GM12872 (cell line): ENCODE results near the gene ELMO1.

Source experiments
- TF ChIP-seq, protein P1 (sequence below): IDR thresholded peaks from 3 replicates; pipeline ENCODE4 v1.5.1; 2011; ENCODE audit warnings: low read depth, mild to moderate bottlenecking, low read length, moderate library complexity; ENCODE audit not compliant: insufficient read depth

Gene ELMO1

DNA sequence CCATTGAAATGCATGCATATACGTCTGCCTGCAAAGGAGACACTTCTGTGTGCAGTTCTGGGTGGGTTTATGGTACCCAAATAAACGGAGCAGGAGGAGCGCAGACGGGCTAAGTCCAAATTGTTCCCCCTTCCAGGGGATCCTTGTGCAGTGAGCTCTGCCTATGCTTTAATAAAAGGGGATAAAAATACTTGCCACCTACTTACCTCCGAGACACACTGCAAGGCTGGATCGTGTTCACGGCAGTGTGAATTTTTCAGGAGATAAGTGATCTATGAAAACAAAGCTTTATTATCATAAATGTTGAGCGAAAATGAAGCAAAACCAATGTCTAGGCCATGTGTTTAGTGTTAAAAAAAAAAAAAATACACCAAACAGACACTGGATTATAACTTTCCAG is 415.5 kb downstream of the ELMO1 start:
- TF ChIP-seq, protein P1, sequence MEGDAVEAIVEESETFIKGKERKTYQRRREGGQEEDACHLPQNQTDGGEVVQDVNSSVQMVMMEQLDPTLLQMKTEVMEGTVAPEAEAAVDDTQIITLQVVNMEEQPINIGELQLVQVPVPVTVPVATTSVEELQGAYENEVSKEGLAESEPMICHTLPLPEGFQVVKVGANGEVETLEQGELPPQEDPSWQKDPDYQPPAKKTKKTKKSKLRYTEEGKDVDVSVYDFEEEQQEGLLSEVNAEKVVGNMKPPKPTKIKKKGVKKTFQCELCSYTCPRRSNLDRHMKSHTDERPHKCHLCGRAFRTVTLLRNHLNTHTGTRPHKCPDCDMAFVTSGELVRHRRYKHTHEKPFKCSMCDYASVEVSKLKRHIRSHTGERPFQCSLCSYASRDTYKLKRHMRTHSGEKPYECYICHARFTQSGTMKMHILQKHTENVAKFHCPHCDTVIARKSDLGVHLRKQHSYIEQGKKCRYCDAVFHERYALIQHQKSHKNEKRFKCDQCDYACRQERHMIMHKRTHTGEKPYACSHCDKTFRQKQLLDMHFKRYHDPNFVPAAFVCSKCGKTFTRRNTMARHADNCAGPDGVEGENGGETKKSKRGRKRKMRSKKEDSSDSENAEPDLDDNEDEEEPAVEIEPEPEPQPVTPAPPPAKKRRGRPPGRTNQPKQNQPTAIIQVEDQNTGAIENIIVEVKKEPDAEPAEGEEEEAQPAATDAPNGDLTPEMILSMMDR: no peak

DNA sequence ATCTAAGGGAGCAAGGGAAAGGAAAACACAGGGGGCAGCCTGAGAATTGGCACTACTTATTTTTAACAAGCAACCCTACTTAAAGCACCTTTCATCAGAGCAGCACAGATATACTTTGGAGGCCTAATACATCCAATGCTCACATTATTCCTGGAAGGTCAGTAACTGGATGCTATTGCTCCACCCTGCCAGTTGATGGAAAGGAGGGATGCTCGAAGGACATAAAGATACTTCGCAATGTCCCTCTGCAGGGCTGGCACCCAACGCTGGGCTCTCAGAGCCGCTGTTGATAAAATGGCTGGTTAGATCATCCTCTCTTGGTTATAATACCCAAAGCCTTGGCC is 416.4 kb downstream of the ELMO1 start:
- TF ChIP-seq, protein P1: no peak

DNA sequence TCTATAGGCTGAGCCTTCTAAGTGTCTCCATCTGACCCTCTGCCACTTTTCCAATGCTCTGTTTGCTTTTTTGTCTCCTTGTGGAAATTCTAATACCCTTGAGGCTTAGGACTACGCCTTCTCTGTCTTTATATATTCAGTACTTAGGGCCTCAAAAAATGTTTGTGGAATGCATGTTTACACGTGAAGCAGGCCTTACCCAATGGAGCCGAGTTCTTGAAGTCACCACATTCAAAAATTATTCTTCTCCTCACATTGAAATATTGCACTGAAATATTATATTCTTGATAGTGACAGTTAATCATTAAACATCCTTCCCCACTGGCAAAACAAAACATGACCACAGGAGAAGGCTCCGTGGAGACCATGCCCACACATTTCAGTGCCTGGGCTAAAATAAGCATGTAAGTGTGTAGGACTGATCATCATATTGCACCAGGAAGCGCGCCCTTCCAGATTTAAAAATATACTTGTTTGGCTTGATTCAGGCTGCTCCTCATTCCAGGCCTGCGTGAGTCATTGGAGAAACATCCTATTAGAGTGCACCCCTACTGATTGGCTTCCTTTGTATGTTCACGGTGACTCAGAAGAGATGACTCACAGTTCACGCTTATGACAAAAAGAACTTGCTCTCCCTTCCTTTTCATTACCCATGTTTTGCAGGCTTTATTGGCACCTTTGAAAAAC is 416.9 kb downstream of the ELMO1 start:
- TF ChIP-seq, protein P1: no peak

DNA sequence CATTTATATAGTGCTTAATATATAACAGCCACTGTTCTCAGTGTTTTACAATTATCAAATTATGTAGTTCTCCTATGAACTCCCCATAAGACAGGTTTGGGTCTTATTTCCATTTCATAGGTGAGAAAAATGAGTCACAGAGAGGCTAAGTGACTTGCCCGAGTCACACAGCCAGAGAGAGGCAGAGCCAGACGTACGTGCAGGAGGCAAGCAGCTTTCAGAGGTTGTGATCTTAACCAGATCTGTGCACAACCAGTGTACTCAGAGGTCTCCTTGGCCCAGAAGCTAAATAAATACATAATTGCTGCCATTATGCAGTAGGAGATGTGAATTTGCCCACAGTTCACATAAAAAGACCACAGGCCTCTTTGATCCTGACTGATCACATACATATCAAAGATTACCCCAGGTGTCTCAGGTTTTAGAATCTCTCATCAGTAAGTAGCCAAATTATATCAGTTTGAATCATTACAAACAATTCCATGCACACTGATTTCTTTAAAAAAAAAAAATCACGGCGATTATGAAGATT is 419.7 kb downstream of the ELMO1 start:
- TF ChIP-seq, protein P1: no peak

DNA sequence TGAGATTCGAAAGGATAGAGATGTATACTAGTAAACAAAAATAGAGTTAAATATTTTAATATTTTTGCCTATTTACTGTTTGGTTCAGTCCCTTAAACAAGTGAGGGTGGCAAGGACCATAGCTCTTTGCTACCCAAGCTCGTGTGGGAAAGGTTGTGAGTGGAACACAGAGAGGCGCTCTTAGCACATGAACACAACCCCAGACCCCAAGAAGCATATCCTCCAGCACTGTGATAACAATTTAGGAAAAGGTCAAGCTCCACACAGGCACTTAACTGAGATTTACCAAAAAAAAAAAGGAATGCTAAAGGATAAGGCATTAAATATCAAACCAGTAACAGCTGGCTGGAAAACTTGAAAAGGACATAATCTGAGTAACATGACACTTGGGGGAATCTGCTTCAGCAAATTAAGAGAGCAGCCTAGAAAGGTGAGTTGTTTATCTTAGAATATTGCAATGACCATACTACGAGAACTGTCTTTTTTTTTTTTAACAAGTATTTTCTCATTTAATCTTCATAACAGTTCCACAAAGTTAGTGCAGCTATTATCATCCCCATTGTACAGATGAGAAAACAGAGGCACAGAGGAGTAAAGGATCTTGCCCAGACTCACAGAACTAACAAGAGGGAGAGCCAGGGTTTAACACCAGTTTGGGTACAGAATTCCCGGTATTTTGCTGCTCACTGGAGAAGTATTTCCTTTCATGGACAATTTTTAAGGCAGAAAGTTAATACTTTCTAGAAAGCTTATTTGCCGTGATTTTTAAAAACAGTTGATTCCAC is 420.9 kb downstream of the ELMO1 start:
- TF ChIP-seq, protein P1: no peak

DNA sequence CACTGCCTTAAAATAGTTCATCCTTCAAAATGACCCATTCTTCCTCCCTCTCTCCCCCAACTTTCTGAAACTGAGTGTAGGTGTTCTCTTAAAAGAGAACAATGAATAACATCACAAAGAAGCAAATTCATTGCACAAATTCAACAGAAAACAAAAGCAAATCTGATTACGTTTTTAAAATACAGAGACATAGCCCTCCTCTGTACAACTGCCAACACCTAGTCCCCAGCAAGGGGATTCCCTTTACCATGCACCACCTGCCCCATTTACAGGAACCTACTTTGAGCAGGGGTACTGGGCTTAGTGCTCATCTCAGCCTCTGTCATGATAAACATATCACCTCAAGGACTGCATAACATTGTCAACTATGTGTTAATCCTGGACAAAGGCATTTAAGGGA is 421.6 kb downstream of the ELMO1 start:
- TF ChIP-seq, protein P1: no peak

DNA sequence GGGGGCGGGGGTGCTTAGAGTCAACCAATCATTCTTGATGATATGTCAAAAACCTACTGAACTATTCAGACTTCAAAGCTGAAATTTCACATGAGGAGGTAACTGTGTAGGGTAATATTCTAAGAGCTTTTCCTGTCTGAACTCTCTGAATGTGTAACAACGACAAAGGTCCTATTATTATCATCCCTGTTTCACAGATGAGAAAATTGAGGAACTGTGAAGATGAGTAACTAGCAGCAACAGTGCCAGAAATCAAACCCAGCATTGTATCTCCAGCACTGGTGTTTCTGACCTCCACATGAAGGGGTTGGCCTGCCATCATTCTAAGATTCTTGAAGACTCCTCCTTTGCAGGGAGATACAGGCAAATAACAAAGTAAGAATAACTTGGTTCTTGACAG is 429.7 kb downstream of the ELMO1 start:
- TF ChIP-seq, protein P1: no peak
